ENCODE measurements around the gene SENP2.
"Not testable (repeated sequence)": the region's sequence is repeated elsewhere in the genome, so short reads cannot be mapped to it uniquely, and the experiment has no call there.

The SENP2 gene

GRCh38 chr3:185549651-185550111 is 36.4 kb upstream of the SENP2 start:
- no peak for DNase-seq
- TF ChIP-seq, protein P1, sequence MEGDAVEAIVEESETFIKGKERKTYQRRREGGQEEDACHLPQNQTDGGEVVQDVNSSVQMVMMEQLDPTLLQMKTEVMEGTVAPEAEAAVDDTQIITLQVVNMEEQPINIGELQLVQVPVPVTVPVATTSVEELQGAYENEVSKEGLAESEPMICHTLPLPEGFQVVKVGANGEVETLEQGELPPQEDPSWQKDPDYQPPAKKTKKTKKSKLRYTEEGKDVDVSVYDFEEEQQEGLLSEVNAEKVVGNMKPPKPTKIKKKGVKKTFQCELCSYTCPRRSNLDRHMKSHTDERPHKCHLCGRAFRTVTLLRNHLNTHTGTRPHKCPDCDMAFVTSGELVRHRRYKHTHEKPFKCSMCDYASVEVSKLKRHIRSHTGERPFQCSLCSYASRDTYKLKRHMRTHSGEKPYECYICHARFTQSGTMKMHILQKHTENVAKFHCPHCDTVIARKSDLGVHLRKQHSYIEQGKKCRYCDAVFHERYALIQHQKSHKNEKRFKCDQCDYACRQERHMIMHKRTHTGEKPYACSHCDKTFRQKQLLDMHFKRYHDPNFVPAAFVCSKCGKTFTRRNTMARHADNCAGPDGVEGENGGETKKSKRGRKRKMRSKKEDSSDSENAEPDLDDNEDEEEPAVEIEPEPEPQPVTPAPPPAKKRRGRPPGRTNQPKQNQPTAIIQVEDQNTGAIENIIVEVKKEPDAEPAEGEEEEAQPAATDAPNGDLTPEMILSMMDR (IDR thresholded peaks at IDR 0.05; ENCODE audit: low read depth, low read length) = no peak
- Histone ChIP-seq H3K4me1 (peaks cover 3% of the 10 kb centered on the region; the same call in 1 of the 2 replicates), H3K4me3 (ENCODE audit: low read depth, low read length) (no peak overlapping the region), H3K9me3 (no peaks in the 10 kb centered on the region), H3K27me3 (no peaks in the 10 kb centered on the region), H3K36me3 (no peaks in the 10 kb centered on the region)

DNA sequence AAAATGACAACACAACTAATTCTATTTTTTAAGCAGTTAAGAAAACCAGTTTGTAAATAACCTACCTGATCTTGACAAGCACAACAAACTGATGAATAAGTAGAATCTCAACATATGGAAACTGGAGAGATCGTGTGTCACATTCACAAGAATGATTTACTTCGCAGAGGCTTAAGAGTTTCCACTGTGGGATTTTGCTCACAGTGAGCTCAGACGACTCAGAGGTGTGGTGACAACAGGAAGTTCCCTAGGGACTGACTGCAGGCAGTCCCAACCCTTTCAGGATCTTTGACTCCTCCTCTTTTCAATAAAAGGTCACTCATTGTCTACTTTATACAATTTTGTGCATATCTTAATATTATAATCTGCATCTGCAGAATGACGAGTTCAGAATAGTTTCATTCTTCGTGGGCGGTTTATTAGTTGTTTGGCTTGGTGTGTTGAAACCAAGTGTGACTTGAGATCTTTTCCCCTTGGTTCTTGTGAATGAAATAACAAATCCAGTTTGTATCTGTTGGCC is 33.7 kb upstream of the SENP2 start, which contains the start of gene LIPH:
LIPH (minus strand) TSS at position 231 of the 520 bp plus-strand sequence; CDS start at position 114, 117 bp downstream.
- no peak for DNase-seq
- Histone ChIP-seq H3K27me3 (no peaks in the 10 kb centered on the region), H3K9me3 (no peaks in the 10 kb centered on the region), H3K4me1 (no peaks in the 10 kb centered on the region), H3K4me3 (ENCODE audit: low read depth, low read length) (no peak within 1 kb of the TSS), H3K36me3 (no peaks in the 10 kb centered on the region)
- TF ChIP-seq, protein P1 (IDR thresholded peaks at IDR 0.05; ENCODE audit: low read depth, low read length) = no peak

DNA sequence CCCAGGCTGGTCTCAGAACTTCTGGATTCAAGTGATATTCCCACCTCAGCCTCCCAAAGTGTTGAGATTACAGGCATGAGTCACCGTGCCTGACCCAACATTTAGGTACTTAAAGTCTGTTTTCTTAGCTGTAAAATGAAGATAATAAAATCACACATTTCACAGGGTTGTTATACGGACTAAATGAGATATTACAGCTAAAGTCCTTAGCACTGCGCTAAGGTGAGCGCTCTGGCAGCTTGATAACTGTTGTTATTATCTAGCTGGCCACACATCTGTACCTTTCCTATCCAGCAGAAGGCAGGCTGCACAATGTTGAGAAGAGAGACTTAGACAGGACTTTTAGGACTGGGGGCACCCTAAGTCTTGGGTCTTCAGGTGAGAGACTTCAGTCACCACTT is 31.0 kb upstream of the SENP2 start:
- Histone ChIP-seq H3K4me1 (no peaks in the 10 kb centered on the region), H3K36me3 (no peaks in the 10 kb centered on the region), H3K27me3 (no peaks in the 10 kb centered on the region), H3K9me3 (no peaks in the 10 kb centered on the region), H3K4me3 (ENCODE audit: low read depth, low read length) (no peak overlapping the region)
- TF ChIP-seq, protein P1 (IDR thresholded peaks at IDR 0.05; ENCODE audit: low read depth, low read length) = no peak
- no peak for DNase-seq

GRCh38 chr3:185555860-185556347 is 30.2 kb upstream of the SENP2 start:
- no peaks in the 10 kb centered on the region for H3K27me3 ChIP-seq
- no peaks in the 10 kb centered on the region for H3K36me3 ChIP-seq
- TF ChIP-seq, protein P1 (IDR thresholded peaks at IDR 0.05; ENCODE audit: low read depth, low read length) = no peak
- H3K4me1 ChIP-seq = no peaks in the 10 kb centered on the region
- no peak for DNase-seq
- no peaks in the 10 kb centered on the region for H3K9me3 ChIP-seq
- H3K4me3 ChIP-seq (ENCODE audit: low read depth, low read length) = no peak overlapping the region

DNA sequence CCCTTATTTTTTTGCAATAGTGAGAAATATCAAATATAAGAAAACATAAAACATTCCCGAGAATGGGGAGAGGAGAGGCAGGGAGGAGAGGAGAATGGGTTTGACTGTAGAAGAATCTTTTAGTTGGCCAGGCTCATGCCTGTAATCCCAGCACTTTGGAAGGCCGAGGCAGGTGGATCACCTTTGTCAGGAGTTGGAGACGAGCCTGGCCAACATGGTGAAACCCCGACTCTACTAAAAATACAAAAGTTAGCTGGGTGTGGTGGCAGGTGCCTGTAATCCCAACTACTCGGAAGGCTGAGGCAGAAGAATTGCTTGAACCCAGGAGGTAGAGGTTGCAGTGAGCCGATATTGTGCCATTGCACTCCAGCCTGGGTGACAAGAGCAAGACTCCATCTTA is 29.5 kb upstream of the SENP2 start:
- not testable (repeated sequence) for H3K9me3 ChIP-seq; DNase-seq; H3K36me3 ChIP-seq; H3K4me3 ChIP-seq (ENCODE audit: low read depth, low read length); H3K27me3 ChIP-seq; H3K4me1 ChIP-seq

GRCh38 chr3:185558395-185558794 is 27.7 kb upstream of the SENP2 start:
- DNase-seq = no peak

More at GRCh38 chr3:185558395-185558794, 27.7 kb upstream of the SENP2 start:
- TF ChIP-seq, protein P1 (IDR thresholded peaks at IDR 0.05; ENCODE audit: low read depth, low read length) = no peak
- Histone ChIP-seq H3K27me3 (no peaks in the 10 kb centered on the region), H3K4me1 (no peaks in the 10 kb centered on the region), H3K36me3 (no peaks in the 10 kb centered on the region), H3K4me3 (ENCODE audit: low read depth, low read length) (no peak overlapping the region), H3K9me3 (no peaks in the 10 kb centered on the region)
